GM13976 (cell line): Measurements from ENCODE around the gene UBA3.

ENCODE experiments used
- DNase-seq: peaks from one replicate; pipeline ENCODE4 v3.0.0; 2012; ENCODE audit warnings: low spot score
- CTCF ChIP-seq: IDR thresholded peaks from 2 replicates; pipeline ENCODE4 v1.5.1; 2012; ENCODE audit warnings: borderline replicate concordance, mild to moderate bottlenecking; ENCODE audit not compliant: insufficient read depth; ENCODE audit errors: extremely low read depth, missing control alignments, control extremely low read depth
- in situ Hi-C: fragments of 300-500 bp; cut with MboI; formaldehyde crosslinking; loops from one replicate; pipeline ENCODE4 v1.12.0; 2022; ENCODE audit warnings: low sequenced_read_pairs, mixed read lengths, inconsistent platforms; ENCODE audit not compliant: unreplicated experiment

UBA3 gene

GRCh38 chr3:69116162-69116561 is 36.0 kb upstream of the UBA3 start:
- no peak for TF ChIP-seq CTCF
- in situ Hi-C loops, result no loop called here
- no peak for DNase-seq

- DNase-seq, result no peak
- no peak for TF ChIP-seq CTCF
- in situ Hi-C loops, result no loop called here
Observed at GRCh38 chr3:69115731-69116130, 35.6 kb upstream of the UBA3 start.

GRCh38 chr3:69113536-69113935 is 33.4 kb upstream of the UBA3 start:
- in situ Hi-C loops, result no loop called here
- DNase-seq, result no peak

GRCh38 chr3:69110941-69111546 is 30.9 kb upstream of the UBA3 start:
- in situ Hi-C loops, result no loop called here
- no peak for TF ChIP-seq CTCF
- DNase-seq, result no peak

More at GRCh38 chr3:69113536-69113935, 33.4 kb upstream of the UBA3 start:
- no peak for TF ChIP-seq CTCF

- in situ Hi-C loops, result no loop called here
- no peak for DNase-seq
- TF ChIP-seq CTCF, result no peak
Observed at GRCh38 chr3:69108811-69109210, 28.6 kb upstream of the UBA3 start.

- TF ChIP-seq CTCF, result no peak
- no peak for DNase-seq
- in situ Hi-C loops, result no loop called here
Observed at GRCh38 chr3:69107841-69108240, 27.7 kb upstream of the UBA3 start.

GRCh38 chr3:69105320-69105719 is 25.2 kb upstream of the UBA3 start:
- in situ Hi-C loops, result no loop called here
- no peak for TF ChIP-seq CTCF
- DNase-seq, result no peak
